ENCODE results near the gene CPM. TPM values are rescaled to one million over a fixed set of nuclear protein-coding genes. Genes with fewer than 3 reads are reported as not detected.

CPM gene
- total RNA-seq (2014; rRNA removed; shearing (Covaris generic)): 0.45 and 1.7 TPM in 2 replicates

GRCh38 chr12:68932961-68933893 is at the start of gene CPM:
Gene CPM, minus strand, starts transcription at chr12:68933171. Its CDS starts 334 bp downstream, at chr12:68932837.
- DNase-seq (ENCODE audit: low spot score): no peak

- no peak for DNase-seq (ENCODE audit: low spot score)
These were observed 48.5 kb upstream of the CPM start for GRCh38 chr12:68981516-68981915.

- DNase-seq (ENCODE audit: low spot score): no peak
These were observed 47.7 kb upstream of the CPM start for GRCh38 chr12:68980476-68981212.

GRCh38 chr12:68978678-68979077 is 45.7 kb upstream of the CPM start:
- DNase-seq (ENCODE audit: low spot score): no peak

GRCh38 chr12:68977909-68978610 is 45.1 kb upstream of the CPM start:
- DNase-seq (ENCODE audit: low spot score): no peak

GRCh38 chr12:68977335-68977734 is 44.4 kb upstream of the CPM start:
- DNase-seq (ENCODE audit: low spot score): no peak

GRCh38 chr12:68976395-68976841 is 43.4 kb upstream of the CPM start:
- no peak for DNase-seq (ENCODE audit: low spot score)

GRCh38 chr12:68975811-68976210 is 42.8 kb upstream of the CPM start:
- DNase-seq (ENCODE audit: low spot score): no peak

- no peak for DNase-seq (ENCODE audit: low spot score)
These were observed 39.6 kb upstream of the CPM start for GRCh38 chr12:68972595-68972994.

- no peak for DNase-seq (ENCODE audit: low spot score)
These were observed 38.4 kb upstream of the CPM start for GRCh38 chr12:68971404-68971803.

- DNase-seq (ENCODE audit: low spot score): no peak
These were observed 38.0 kb upstream of the CPM start for GRCh38 chr12:68970951-68971350.

GRCh38 chr12:68970306-68970705 is 37.3 kb upstream of the CPM start:
- no peak for DNase-seq (ENCODE audit: low spot score)

- DNase-seq (ENCODE audit: low spot score): no peak
These were observed 34.1 kb upstream of the CPM start for GRCh38 chr12:68967046-68967445.

- DNase-seq (ENCODE audit: low spot score): no peak
These were observed 31.1 kb upstream of the CPM start for GRCh38 chr12:68963856-68964745.

- no peak for DNase-seq (ENCODE audit: low spot score)
These were observed 30.2 kb upstream of the CPM start for GRCh38 chr12:68962877-68963855.

GRCh38 chr12:68959891-68960464 is 27.0 kb upstream of the CPM start:
- DNase-seq (ENCODE audit: low spot score): no peak

GRCh38 chr12:68959143-68959858 is 26.3 kb upstream of the CPM start:
- DNase-seq (ENCODE audit: low spot score): no peak

- DNase-seq (ENCODE audit: low spot score): no peak
These were observed 25.4 kb upstream of the CPM start for GRCh38 chr12:68958322-68958721.

GRCh38 chr12:68957273-68957672 is 24.3 kb upstream of the CPM start:
- DNase-seq (ENCODE audit: low spot score): no peak
